HepG2 (cell line): Measurements from ENCODE around the gene RBM12. TPM values are rescaled to one million over a fixed set of nuclear protein-coding genes. Genes with fewer than 3 reads are reported as not detected.
A peak's percentile ranks its signal among the peaks of the same experiment; 100 is the strongest.

Source experiments
- ELF4 ChIP-seq: sonication (generic); formaldehyde crosslinking; IDR thresholded peaks from 2 replicates; pipeline ENCODE4 v1.5.0; 2020; ENCODE audit warnings: missing genetic modification reagents, mild to moderate bottlenecking, moderate library complexity, borderline replicate concordance
- KAT2B ChIP-seq: fragments of 150-350 bp; IDR thresholded peaks from 2 replicates; pipeline ENCODE4 v1.6.1; 2014; ENCODE audit warnings: low read depth, low read length, borderline replicate concordance
- KDM5B ChIP-seq: sonication (generic); formaldehyde crosslinking; IDR thresholded peaks from 2 replicates; pipeline ENCODE4 v1.4.0; 2020; ENCODE audit warnings: missing genetic modification reagents, mild to moderate bottlenecking, borderline replicate concordance
- KLF9 ChIP-seq: IDR thresholded peaks from 2 replicates; pipeline ENCODE4 v1.6.1; 2016; ENCODE audit warnings: low read depth
- MBNL3 ChIP-seq: fragments of 250-450 bp; sonication (Bioruptor Pico); conservative IDR thresholded peaks from 2 replicates; pipeline ENCODE4 v1.8.0; 2022; ENCODE audit warnings: mild to moderate bottlenecking, inconsistent platforms
- NFKBIZ ChIP-seq: IDR thresholded peaks from 2 replicates; pipeline ENCODE4 v1.6.1; 2018; ENCODE audit warnings: missing genetic modification reagents, missing compliant biosample characterization
- PBX3 ChIP-seq: sonication (generic); formaldehyde crosslinking; IDR thresholded peaks from 2 replicates; pipeline ENCODE4 v1.8.1; 2023; ENCODE audit warnings: missing genetic modification reagents, inconsistent platforms, borderline replicate concordance
- PRPF4 ChIP-seq: fragments of 200-400 bp; formaldehyde crosslinking; IDR thresholded peaks from 2 replicates; pipeline ENCODE4 v1.6.1; 2016; ENCODE audit warnings: low read length, low read depth; ENCODE audit not compliant: poor library complexity, severe bottlenecking
- SNAI1 ChIP-seq: sonication (generic); formaldehyde crosslinking; IDR thresholded peaks from 2 replicates; pipeline ENCODE4 v1.5.0; 2020; ENCODE audit warnings: mild to moderate bottlenecking, missing genetic modification reagents, borderline replicate concordance
- SPEN ChIP-seq: sonication (generic); formaldehyde crosslinking; IDR thresholded peaks from 2 replicates; pipeline ENCODE4 v1.5.1; 2020; ENCODE audit warnings: low read depth, mild to moderate bottlenecking, missing genetic modification reagents
- ZC3H13 ChIP-seq: sonication (generic); formaldehyde crosslinking; IDR thresholded peaks from 2 replicates; pipeline ENCODE4 v1.8.1; 2023; ENCODE audit warnings: mild to moderate bottlenecking, missing genetic modification reagents, moderate library complexity
- ZNF30 ChIP-seq: sonication (generic); formaldehyde crosslinking; IDR thresholded peaks from 2 replicates; pipeline ENCODE4 v1.5.0; 2020; ENCODE audit warnings: mild to moderate bottlenecking, missing genetic modification reagents
- ZNF367 ChIP-seq: sonication (generic); formaldehyde crosslinking; IDR thresholded peaks from 2 replicates; pipeline ENCODE4 v1.4.0; 2020; ENCODE audit warnings: missing genetic modification reagents, borderline replicate concordance
- ZNF414 ChIP-seq: sonication (generic); formaldehyde crosslinking; IDR thresholded peaks from 2 replicates; pipeline ENCODE4 v1.5.0; 2020; ENCODE audit warnings: missing genetic modification reagents
- ZNF576 ChIP-seq: sonication (generic); formaldehyde crosslinking; IDR thresholded peaks from 2 replicates; pipeline ENCODE4 v1.4.0; 2020; ENCODE audit warnings: mild to moderate bottlenecking, missing genetic modification reagents
- ZNF615 ChIP-seq: sonication (generic); formaldehyde crosslinking; IDR thresholded peaks from 2 replicates; pipeline ENCODE4 v1.5.0; 2020; ENCODE audit warnings: mild to moderate bottlenecking, missing genetic modification reagents, borderline replicate concordance
- ZNF616 ChIP-seq: sonication (generic); formaldehyde crosslinking; IDR thresholded peaks from 2 replicates; pipeline ENCODE4 v1.5.0; 2020; ENCODE audit warnings: low read depth, mild to moderate bottlenecking, missing genetic modification reagents
- ZNF672 ChIP-seq: sonication (generic); formaldehyde crosslinking; IDR thresholded peaks from 2 replicates; pipeline ENCODE4 v1.8.1; 2022; ENCODE audit warnings: missing genetic modification reagents
- ZZZ3 ChIP-seq: sonication (generic); formaldehyde crosslinking; IDR thresholded peaks from 2 replicates; pipeline ENCODE4 v1.4.0; 2020; ENCODE audit warnings: missing genetic modification reagents, mild to moderate bottlenecking, borderline replicate concordance
- polyA plus RNA-seq, 8 experiments: library from polyadenylated mRNA; depleted of rRNA in 3 of 8; stranded (reverse) in 7 of 8; unstranded in 1 of 8; fragments of >200 nt; fragmentation: Illumina TruSeq in 4 of 8; extraction: Trizol in 4 of 8; gene quantifications; 2 replicates each; pipeline versions ENCODE4 v1.2.1 to v1.2.3, GENCODE V29; 2011 to 2016; ENCODE audit warnings: low read depth in 4 of 8, missing spikeins in 1 of 8, mixed read lengths in 1 of 8; ENCODE audit not compliant: insufficient read depth in 1 of 8
- total RNA-seq, 5 experiments: library from RNA; depleted of rRNA; stranded (reverse); fragments of >200 nt; fragmentation: Illumina TruSeq; extraction: Trizol; gene quantifications; 2 replicates each; pipeline ENCODE4 v1.2.3, GENCODE V29; 2016; ENCODE audit warnings: low read depth in 1 of 5
- TF ChIP-seq, protein P1 (sequence below): sonication (generic); formaldehyde crosslinking; IDR thresholded peaks from 2 replicates; pipeline ENCODE4 v1.8.0; 2022; ENCODE audit warnings: missing genetic modification reagents, low read depth, mild to moderate bottlenecking, borderline replicate concordance
- TF ChIP-seq, protein P2 (sequence below): sonication (generic); formaldehyde crosslinking; IDR thresholded peaks from 2 replicates; pipeline ENCODE4 v1.5.0; 2020; ENCODE audit warnings: missing genetic modification reagents, mild to moderate bottlenecking, borderline replicate concordance
- TF ChIP-seq, protein P3 (sequence below): sonication (generic); formaldehyde crosslinking; IDR thresholded peaks from 2 replicates; pipeline ENCODE4 v1.5.0; 2020; ENCODE audit warnings: missing genetic modification reagents

RBM12 gene
- total and polyA plus RNA-seq, 2 of the 13 experiments (the other 11 are each of a cell fraction or from before 2014, with no cell fraction given): 97.9 to 104 TPM

- TF ChIP-seq, protein P1, sequence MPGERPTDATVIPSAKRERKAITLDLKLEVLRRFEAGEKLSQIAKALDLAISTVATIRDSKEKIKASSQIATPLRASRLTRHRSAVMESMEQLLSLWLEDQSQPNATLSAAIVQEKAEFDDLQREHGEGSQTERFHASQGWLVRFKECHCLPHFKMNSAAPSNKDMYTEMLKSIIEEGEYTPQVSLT (CRISPR knock-in tag): no peak
- no peak for TF ChIP-seq SNAI1 (CRISPR knock-in tag)
- TF ChIP-seq PBX3 (CRISPR knock-in tag): no peak
- no peak for TF ChIP-seq KAT2B
- TF ChIP-seq, protein P2, sequence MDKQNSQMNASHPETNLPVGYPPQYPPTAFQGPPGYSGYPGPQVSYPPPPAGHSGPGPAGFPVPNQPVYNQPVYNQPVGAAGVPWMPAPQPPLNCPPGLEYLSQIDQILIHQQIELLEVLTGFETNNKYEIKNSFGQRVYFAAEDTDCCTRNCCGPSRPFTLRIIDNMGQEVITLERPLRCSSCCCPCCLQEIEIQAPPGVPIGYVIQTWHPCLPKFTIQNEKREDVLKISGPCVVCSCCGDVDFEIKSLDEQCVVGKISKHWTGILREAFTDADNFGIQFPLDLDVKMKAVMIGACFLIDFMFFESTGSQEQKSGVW (CRISPR knock-in tag): no peak
- no peak for TF ChIP-seq ZNF367
- no peak for TF ChIP-seq ZNF30
- TF ChIP-seq ZNF616 (CRISPR knock-in tag): no peak
- TF ChIP-seq SPEN (CRISPR knock-in tag): peak; percentile 80; the same call in 1 of the 2 replicates
- TF ChIP-seq PRPF4: no peak
- TF ChIP-seq ZNF615 (CRISPR knock-in tag): no peak; the same call in 1 of the 2 replicates
- TF ChIP-seq KLF9 (CRISPR knock-in tag): no peak; the same call in 1 of the 2 replicates
- TF ChIP-seq ZC3H13 (CRISPR knock-in tag): no peak; the same call in none of the 2 replicates
- no peak for TF ChIP-seq ZNF672 (CRISPR knock-in tag)
- TF ChIP-seq, protein P3, sequence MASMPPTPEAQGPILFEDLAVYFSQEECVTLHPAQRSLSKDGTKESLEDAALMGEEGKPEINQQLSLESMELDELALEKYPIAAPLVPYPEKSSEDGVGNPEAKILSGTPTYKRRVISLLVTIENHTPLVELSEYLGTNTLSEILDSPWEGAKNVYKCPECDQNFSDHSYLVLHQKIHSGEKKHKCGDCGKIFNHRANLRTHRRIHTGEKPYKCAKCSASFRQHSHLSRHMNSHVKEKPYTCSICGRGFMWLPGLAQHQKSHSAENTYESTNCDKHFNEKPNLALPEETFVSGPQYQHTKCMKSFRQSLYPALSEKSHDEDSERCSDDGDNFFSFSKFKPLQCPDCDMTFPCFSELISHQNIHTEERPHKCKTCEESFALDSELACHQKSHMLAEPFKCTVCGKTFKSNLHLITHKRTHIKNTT (CRISPR knock-in tag): no peak
- TF ChIP-seq ZNF414 (CRISPR knock-in tag): no peak; the same call in 1 of the 2 replicates
- TF ChIP-seq MBNL3 (CRISPR knock-in tag): no peak
- no peak; the same call in 1 of the 2 replicates for TF ChIP-seq KDM5B
- no peak for TF ChIP-seq ZNF576 (CRISPR knock-in tag)
- TF ChIP-seq ZZZ3 (CRISPR knock-in tag): no peak; the same call in 1 of the 2 replicates
- TF ChIP-seq NFKBIZ: no peak
- TF ChIP-seq ELF4: peak; percentile 40; the same call in 1 of the 2 replicates
Observed at GRCh38 chr20:35617397-35618262, 47.1 kb downstream of the RBM12 start (continued).
